ENCODE results near the gene CPPED1. TPM values are rescaled to one million over a fixed set of nuclear protein-coding genes. Genes with fewer than 3 reads are reported as not detected.

The CPPED1 gene
- total RNA-seq, 1 experiment from 2014 or later, result 7.7 TPM

DNA sequence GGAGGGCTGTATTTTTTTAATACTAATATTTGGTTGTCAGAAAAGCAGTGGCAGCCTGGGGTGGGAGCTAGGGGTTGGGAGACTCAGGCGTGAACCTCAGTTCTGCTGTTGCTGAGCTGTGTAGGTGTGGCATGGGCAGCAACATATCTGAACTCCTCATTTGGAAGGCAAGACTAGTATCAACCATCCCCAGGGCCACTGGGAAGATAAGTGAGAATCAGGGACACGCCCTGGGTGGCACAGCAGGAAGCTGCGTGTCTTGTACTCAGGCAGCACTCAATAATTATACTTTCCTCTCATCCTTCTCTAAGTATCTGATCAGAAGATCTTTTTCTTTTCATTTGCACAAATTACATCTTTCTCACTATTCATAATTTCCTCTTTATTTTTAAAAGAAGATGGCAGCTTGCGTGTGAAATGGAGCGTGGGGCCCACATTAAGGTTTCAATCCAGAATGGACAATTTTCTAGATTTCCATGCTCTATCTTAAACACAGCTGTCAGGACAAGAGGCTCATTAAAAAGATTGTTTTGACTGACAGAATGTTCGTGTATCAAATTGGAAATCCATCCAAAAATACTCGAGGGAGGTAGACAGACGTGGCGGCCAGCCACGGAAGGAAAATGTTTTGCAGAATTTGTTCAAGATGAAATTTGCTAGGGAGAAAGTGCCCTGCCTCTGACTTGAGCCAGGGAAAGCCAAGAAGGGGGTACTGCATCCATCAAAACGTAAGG is 121.1 kb downstream of the CPPED1 start:
- Histone ChIP-seq H3K4me3 (ENCODE audit: low read length) (no peak overlapping the region), H3K4me2 (ENCODE audit: low read length) (no peak overlapping the region), H3K36me3 (ENCODE audit: low read depth, low read length) (no peaks in the 10 kb centered on the region), H3K9me3 (ENCODE audit: low read length) (no peaks in the 10 kb centered on the region), H3K9ac (ENCODE audit: low read length) (no peak overlapping the region), H3K79me2 (ENCODE audit: low read length) (no peaks in the 10 kb centered on the region), H3K27me3 (ENCODE audit: low read length) (no peaks in the 10 kb centered on the region), H2AFZ (ENCODE audit: low read length) (no peak overlapping the region), H3K27ac (ENCODE audit: low read length) (no peak overlapping the region), H4K20me1 (ENCODE audit: low read length) (no peaks in the 10 kb centered on the region), H3F3A (ENCODE audit: low read length, unreplicated experiment) (no peaks in the 10 kb centered on the region), H3K9me2 (replicated peaks; ENCODE audit: low read length) (no peaks in the 10 kb centered on the region), H3K4me1 (ENCODE audit: insufficient read depth, low read length) (no peaks in the 10 kb centered on the region)
- no peak for TF ChIP-seq EZH2phosphoT487 (IDR thresholded peaks at IDR 0.05; ENCODE audit: borderline replicate concordance, low read length)
- no peak for TF ChIP-seq EZH2 (IDR thresholded peaks at IDR 0.05; ENCODE audit: low read length, unreplicated experiment)
- TF ChIP-seq, protein P1, sequence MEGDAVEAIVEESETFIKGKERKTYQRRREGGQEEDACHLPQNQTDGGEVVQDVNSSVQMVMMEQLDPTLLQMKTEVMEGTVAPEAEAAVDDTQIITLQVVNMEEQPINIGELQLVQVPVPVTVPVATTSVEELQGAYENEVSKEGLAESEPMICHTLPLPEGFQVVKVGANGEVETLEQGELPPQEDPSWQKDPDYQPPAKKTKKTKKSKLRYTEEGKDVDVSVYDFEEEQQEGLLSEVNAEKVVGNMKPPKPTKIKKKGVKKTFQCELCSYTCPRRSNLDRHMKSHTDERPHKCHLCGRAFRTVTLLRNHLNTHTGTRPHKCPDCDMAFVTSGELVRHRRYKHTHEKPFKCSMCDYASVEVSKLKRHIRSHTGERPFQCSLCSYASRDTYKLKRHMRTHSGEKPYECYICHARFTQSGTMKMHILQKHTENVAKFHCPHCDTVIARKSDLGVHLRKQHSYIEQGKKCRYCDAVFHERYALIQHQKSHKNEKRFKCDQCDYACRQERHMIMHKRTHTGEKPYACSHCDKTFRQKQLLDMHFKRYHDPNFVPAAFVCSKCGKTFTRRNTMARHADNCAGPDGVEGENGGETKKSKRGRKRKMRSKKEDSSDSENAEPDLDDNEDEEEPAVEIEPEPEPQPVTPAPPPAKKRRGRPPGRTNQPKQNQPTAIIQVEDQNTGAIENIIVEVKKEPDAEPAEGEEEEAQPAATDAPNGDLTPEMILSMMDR (conservative IDR thresholded peaks at IDR 0.05; ENCODE audit: low read depth, low read length), result no peak
- no TSS peak for BruUV-seq (replicated peaks)
- ChIA-PET CTCF (no interaction called here), POLR2A (ENCODE audit: unreplicated experiment) (no interaction called here)
- no peak for ATAC-seq
- no peak for DNase-seq
- intact Hi-C loops (cut with micrococcal nuclease), result no loop called here

DNA sequence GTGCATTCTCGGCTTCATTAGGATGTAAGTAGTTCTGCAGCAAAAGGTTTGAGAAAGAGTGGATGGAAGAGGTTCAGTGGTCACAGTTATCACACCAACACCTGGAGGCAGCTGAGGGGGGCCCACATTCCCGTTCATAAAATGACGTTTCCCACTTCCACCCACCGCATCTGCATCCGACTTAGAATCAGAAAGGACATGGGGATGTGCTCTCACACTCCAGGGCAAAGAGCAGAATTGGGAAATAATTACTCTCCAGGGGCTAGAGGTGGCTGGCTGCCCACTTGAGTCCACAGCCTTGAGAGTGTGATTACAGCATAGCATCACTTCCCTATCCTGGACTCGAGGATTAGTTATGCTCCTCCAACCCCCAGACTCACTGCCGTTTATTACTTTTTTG is 122.0 kb downstream of the CPPED1 start:
- DNase-seq (no peak), ATAC-seq (no peak)
- no peaks in the 10 kb centered on the region for H3K4me1 ChIP-seq (ENCODE audit: insufficient read depth, low read length)
- no peak overlapping the region for H3K4me3 ChIP-seq (ENCODE audit: low read length)
- H4K20me1 ChIP-seq (ENCODE audit: low read length), result no peaks in the 10 kb centered on the region
- POLR2A ChIA-PET (ENCODE audit: unreplicated experiment), result no interaction called here
- no peak overlapping the region for H3K27ac ChIP-seq (ENCODE audit: low read length)
- H3K9me2 ChIP-seq (replicated peaks; ENCODE audit: low read length), result no peaks in the 10 kb centered on the region
- no peak overlapping the region for H2AFZ ChIP-seq (ENCODE audit: low read length)
- no peak overlapping the region for H3K9ac ChIP-seq (ENCODE audit: low read length)
- H3K27me3 ChIP-seq (ENCODE audit: low read length), result no peaks in the 10 kb centered on the region
- no peaks in the 10 kb centered on the region for H3K9me3 ChIP-seq (ENCODE audit: low read length)
- H3K36me3 ChIP-seq (ENCODE audit: low read depth, low read length), result no peaks in the 10 kb centered on the region
- intact Hi-C loops (cut with micrococcal nuclease), result no loop called here
- CTCF ChIA-PET, result no interaction called here
- no TSS peak for BruUV-seq (replicated peaks)
- H3F3A ChIP-seq (ENCODE audit: low read length, unreplicated experiment), result no peaks in the 10 kb centered on the region
- no peak overlapping the region for H3K4me2 ChIP-seq (ENCODE audit: low read length)
- no peak for TF ChIP-seq EZH2phosphoT487 (IDR thresholded peaks at IDR 0.05; ENCODE audit: borderline replicate concordance, low read length)
- H3K79me2 ChIP-seq (ENCODE audit: low read length), result no peaks in the 10 kb centered on the region

DNA sequence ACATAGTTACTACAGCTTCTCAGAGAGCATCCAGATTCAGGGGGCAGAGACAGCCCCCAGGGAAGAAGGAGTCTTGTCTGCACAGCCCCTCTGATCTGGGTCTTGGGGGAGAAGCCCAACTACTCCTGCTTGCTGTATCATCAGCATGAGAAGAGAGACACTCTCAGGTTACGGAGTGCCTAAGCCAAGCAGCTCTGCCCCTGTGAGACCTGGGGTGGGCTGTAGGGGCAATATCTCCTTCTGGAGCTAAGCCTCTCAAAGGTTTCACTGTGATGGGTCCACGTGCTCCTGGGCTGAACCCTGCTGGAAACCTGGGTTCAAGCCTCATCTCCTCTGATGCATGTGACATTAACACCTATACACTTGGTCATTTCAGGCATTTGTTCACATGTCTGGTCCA is 123.2 kb downstream of the CPPED1 start:
- H3K9ac ChIP-seq (ENCODE audit: low read length), result no peak overlapping the region
- BruUV-seq (replicated peaks), result no TSS peak

More for the DNA sequence above, 123.2 kb downstream of the CPPED1 start:
- Histone ChIP-seq H3K4me1 (ENCODE audit: insufficient read depth, low read length) (no peaks in the 10 kb centered on the region), H4K20me1 (ENCODE audit: low read length) (no peaks in the 10 kb centered on the region), H3K27ac (ENCODE audit: low read length) (no peak overlapping the region), H3K79me2 (ENCODE audit: low read length) (no peaks in the 10 kb centered on the region), H3K9me3 (ENCODE audit: low read length) (no peaks in the 10 kb centered on the region), H3F3A (ENCODE audit: low read length, unreplicated experiment) (no peaks in the 10 kb centered on the region), H3K27me3 (ENCODE audit: low read length) (no peaks in the 10 kb centered on the region), H2AFZ (ENCODE audit: low read length) (no peak overlapping the region), H3K9me2 (replicated peaks; ENCODE audit: low read length) (no peaks in the 10 kb centered on the region), H3K4me2 (ENCODE audit: low read length) (no peak overlapping the region), H3K4me3 (ENCODE audit: low read length) (no peak overlapping the region), H3K36me3 (ENCODE audit: low read depth, low read length) (no peaks in the 10 kb centered on the region)
- no peak for TF ChIP-seq EZH2 (IDR thresholded peaks at IDR 0.05; ENCODE audit: low read length, unreplicated experiment)
- TF ChIP-seq, protein P1 (conservative IDR thresholded peaks at IDR 0.05; ENCODE audit: low read depth, low read length), result no peak
- DNase-seq, result no peak
- intact Hi-C loops (cut with micrococcal nuclease), result no loop called here
- POLR2A ChIA-PET (ENCODE audit: unreplicated experiment), result no interaction called here
- ATAC-seq, result no peak
- CTCF ChIA-PET, result no interaction called here
